ENCODE results near the gene CPN2. TPM values are rescaled to one million over a fixed set of nuclear protein-coding genes. Genes with fewer than 3 reads are reported as not detected.

The CPN2 gene
- total and polyA plus RNA-seq, 2 donors (not counting 3 experiments of a cell fraction or from before 2014, with no cell fraction given): not detected

DNA sequence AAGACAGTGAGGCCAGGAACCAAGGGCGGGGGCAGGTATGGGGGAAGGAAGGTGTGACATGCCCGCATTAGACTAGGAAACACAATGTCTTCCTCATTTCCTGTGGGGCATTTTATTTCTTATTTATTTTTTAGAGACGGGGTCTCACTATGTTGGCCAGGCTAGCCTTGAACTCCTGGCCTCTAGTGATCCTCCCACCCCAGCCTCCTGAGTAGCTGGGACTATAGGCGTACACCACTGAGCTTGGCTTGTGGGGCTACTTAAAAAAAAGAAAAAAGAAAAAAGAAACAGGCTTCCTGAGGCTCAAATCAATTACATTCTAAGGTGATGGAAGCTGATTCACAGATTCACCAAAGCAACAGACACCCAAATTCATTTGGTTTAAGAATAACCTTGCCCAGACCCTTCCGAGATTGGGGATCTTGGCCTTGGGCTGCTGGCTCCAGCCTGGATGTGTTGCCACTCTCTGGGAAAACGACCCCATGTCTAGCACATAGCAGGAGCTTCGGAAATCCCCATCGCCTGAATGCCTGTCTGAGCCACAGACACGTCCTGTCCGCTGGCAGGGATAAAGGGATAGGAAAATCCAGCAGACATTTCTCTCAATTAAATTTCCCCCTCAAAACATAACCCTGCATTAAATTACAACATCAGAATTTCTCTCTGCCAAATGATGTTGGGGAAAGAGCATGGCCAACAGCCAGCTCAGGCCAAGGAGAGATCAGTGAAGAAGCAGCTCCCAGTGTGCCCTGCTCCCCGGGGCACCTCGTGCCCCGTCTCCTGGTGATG, 13.0 kb downstream of the CPN2 start:
- no peaks in the 10 kb centered on the region for H3K79me2 ChIP-seq (ENCODE audit: control insufficient read depth, insufficient read depth, low read length)
- POLR2A ChIA-PET: no interaction called here
- H3K9ac ChIP-seq (replicated peaks; ENCODE audit: extremely low read depth, insufficient read depth, low read length): no peak overlapping the region
- H3K4me2 ChIP-seq (ENCODE audit: insufficient read depth, low read length): no peak overlapping the region
- BruUV-seq (replicated peaks): no TSS peak
- H3K27ac ChIP-seq (ENCODE audit: insufficient read depth, low read depth, low read length): no peak overlapping the region
- no peaks in the 10 kb centered on the region for H3K36me3 ChIP-seq (ENCODE audit: control insufficient read depth in 2 of 2, extremely low read depth in 1 of 2, insufficient read depth in 2 of 2, low read length in 2 of 2)
- H3K27me3 ChIP-seq (ENCODE audit: control insufficient read depth in 2 of 2, insufficient read depth in 2 of 2, low read length in 2 of 2): peaks cover 0 to 7% of the 10 kb centered on the region in 2 experiments
- H3K4me3 ChIP-seq (replicated peaks in 1 of 3; ENCODE audit: insufficient read depth in 1 of 3, low read depth in 1 of 3, low read length in 3 of 3): no peak overlapping the region
- H3K9me1 ChIP-seq (replicated peaks; ENCODE audit: control insufficient read depth, extremely low read depth, insufficient read depth, low read length): no peaks in the 10 kb centered on the region
- no peaks in the 10 kb centered on the region for H4K20me1 ChIP-seq (replicated peaks; ENCODE audit: control insufficient read depth, extremely low read depth, insufficient read depth, low read length)
- H2AFZ ChIP-seq (ENCODE audit: low read depth, low read length): no peak overlapping the region
- FAIRE-seq: no peak
- TF ChIP-seq GATA2 (IDR thresholded peaks at IDR 0.05; ENCODE audit: insufficient read depth, insufficient read length, low read depth, low read length) (no peak), POLR2AphosphoS5 (IDR thresholded peaks at IDR 0.05; ENCODE audit: insufficient read depth, low read depth, low read length) (no peak), JUN (IDR thresholded peaks at IDR 0.05; ENCODE audit: borderline replicate concordance, insufficient read depth, insufficient read length, low read depth) (no peak), FOS (IDR thresholded peaks at IDR 0.05; ENCODE audit: borderline replicate concordance, insufficient read depth, low read length) (no peak), MYC (IDR thresholded peaks at IDR 0.05; ENCODE audit: low read depth, low read length) (no peak)
- TF ChIP-seq, protein P1, sequence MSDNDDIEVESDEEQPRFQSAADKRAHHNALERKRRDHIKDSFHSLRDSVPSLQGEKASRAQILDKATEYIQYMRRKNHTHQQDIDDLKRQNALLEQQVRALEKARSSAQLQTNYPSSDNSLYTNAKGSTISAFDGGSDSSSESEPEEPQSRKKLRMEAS (IDR thresholded peaks at IDR 0.05; ENCODE audit: insufficient read depth, insufficient read length): no peak
- dilution Hi-C loops (cut with MboI; ENCODE audit: extremely low pct_ligation_motif_present, low sequenced_read_pairs) (no loop called here), intact Hi-C loops (cut with micrococcal nuclease) (no loop called here)
- CTCF ChIA-PET: interaction anchor here (1.0 to 1.8 kb wide), 3 partner anchors 11 to 60 kb away, joined by 3 to 7 read pairs (median 3); partner anchors contain the start of gene GP5
- no peaks in the 10 kb centered on the region for H3K9me3 ChIP-seq (replicated peaks; ENCODE audit: control insufficient read depth, insufficient read depth, low read length)
- no peak for DNase-seq (ENCODE audit: low read depth, low spot score)
- H3K4me1 ChIP-seq (ENCODE audit: control insufficient read depth, extremely low read depth, insufficient read depth, low read length): peaks cover 4% of the 10 kb centered on the region

Data from endothelial cell of umbilical vein (primary cell).